Adrenal gland (tissue), 12 donors: Measurements from ENCODE around the gene PIEZO2. TPM values are rescaled to one million over a fixed set of nuclear protein-coding genes. Genes with fewer than 3 reads are reported as not detected.

ENCODE experiments used
- DNase-seq, 7 donors: peaks; one replicate each; pipeline ENCODE4 v3.0.0-alpha.2; 2019 to 2020
- H3K27ac ChIP-seq, 5 donors: fragments of 200-600 bp; sonication (generic) in 4 of 5; 1 replicate in 3 of 5; 2 replicates in 2 of 5; pipeline versions ENCODE4 v1.5.1 to v1.8.0; 2016 to 2020; ENCODE audit warnings: mild to moderate bottlenecking in 1 of 5
- H3K27me3 ChIP-seq: fragments of 200-600 bp; 2 replicates; pipeline ENCODE4 v1.8.0; 2021
- H3K36me3 ChIP-seq, 2 donors: fragments of 200-600 bp; replicated peaks in 1 of 2; 1 replicate in 1 of 2; 2 replicates in 1 of 2; pipeline versions ENCODE4 v1.5.1 to v1.8.0; 2018 to 2022
- H3K4me1 ChIP-seq, 2 donors: fragments of 200-600 bp; replicated peaks in 1 of 2; 1 replicate in 1 of 2; 2 replicates in 1 of 2; pipeline versions ENCODE4 v1.5.1 to v1.8.0; 2018 to 2021
- H3K4me3 ChIP-seq, 4 donors: fragments of 200-600 bp; sonication (generic) in 3 of 4; one replicate each; pipeline ENCODE4 v1.5.1; 2016 to 2018
- H3K9me3 ChIP-seq, 3 donors: fragments of 200-600 bp; sonication (generic) in 1 of 3; replicated peaks in 1 of 3; 1 replicate in 2 of 3; 2 replicates in 1 of 3; pipeline versions ENCODE4 v1.5.1 to v1.8.0; 2016 to 2021
- CTCF ChIP-seq, 6 experiments: fragments of 450-650 bp in 4 of 6; fragments of 200-600 bp in 2 of 6; sonication (generic) in 1 of 6; IDR thresholded peaks; 1 replicate in 5 of 6; 2 replicates in 1 of 6; pipeline versions ENCODE4 v1.5.1 to v1.8.0; 2016 to 2021; ENCODE audit warnings: antibody characterized with exemption in 6 of 6, mild to moderate bottlenecking in 2 of 6, moderate library complexity in 1 of 6
- POLR2A ChIP-seq, 2 donors: fragments of 450-650 bp; IDR thresholded peaks; one replicate each; pipeline ENCODE4 v1.6.1; 2017; ENCODE audit warnings: antibody characterized with exemption in 2 of 2, mild to moderate bottlenecking in 2 of 2, moderate library complexity in 1 of 2
- WGBS, 4 donors: extraction: QIAGEN DNeasy Blood & Tissue Kit in 2 of 4; methylation state at CpG; one replicate each; pipeline versions ENCODE4 v1.1.5 to v1.1.7; 2013 to 2017; 5-methylcytosine and 5-hydroxymethylcytosine counted together
- intact Hi-C, 2 donors: fragments of 100-400 bp; cut with DNase I; formaldehyde crosslinking; loops; one replicate each; pipeline versions ENCODE4 v1.14.1 to v1.15.0; 2022 to 2023
- polyA plus RNA-seq, 3 donors: library from polyadenylated mRNA; stranded (reverse); fragments of 200-250 nt in 2 of 3; fragments of 350-450 nt in 1 of 3; fragmentation: Illumina TruSeq in 1 of 3; extraction: RNeasy Lipid Tissue Mini Kit (QIAGEN cat#74804) in 1 of 3; gene quantifications; one replicate each; pipeline ENCODE4 v1.2.3, GENCODE V29; 2013 to 2014
- total RNA-seq, 9 donors: library from RNA; depleted of rRNA in 4 of 9; stranded (reverse); fragments of >200 nt in 4 of 9; fragments of 120-200 nt in 1 of 9; fragmentation: NEBNext Ultra II Directional in 1 of 9; extraction: Animal tissue kit (Norgen Biotek cat#: 25700) in 1 of 9; gene quantifications; one replicate each; pipeline versions ENCODE4 v1.1.0 to v1.2.4, GENCODE V29; 2013 to 2023
- donor health status: healthy with polysubstance abuse.
- donor health status: Bipolar disorder and iron deficiency.
- donor health status: DM: yes; HTN: yes; CAD: no.
- donor health status: DM: no; HTN: no; CAD: no.
- donor health status: DM: no; HTN: no; CAD: no.
- donor health status: DM: yes; HTN: yes; CAD: no.

PIEZO2 gene
- total and polyA plus RNA-seq, 12 donors = 0.88 to 18.0 (median 2.6) TPM

DNA sequence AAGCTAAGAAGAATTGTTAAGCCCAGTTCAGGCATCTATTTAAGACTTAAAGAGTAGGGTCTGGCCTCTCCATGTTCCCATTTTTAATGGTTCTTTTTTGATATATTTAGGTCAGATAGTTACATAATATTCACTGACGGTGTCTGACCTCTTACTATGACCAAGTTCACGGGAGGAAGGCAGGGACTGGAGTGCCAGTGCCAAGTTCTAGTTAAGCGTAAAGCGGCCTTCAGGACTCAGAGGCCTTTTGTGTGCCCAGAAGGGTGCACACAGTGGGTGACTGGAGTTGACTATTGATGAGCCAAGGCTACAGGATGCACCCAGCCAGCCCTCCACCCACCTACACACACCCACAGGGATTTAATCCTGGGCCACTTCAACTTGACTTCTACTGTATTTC, 290.9 kb downstream of the PIEZO2 start:
- intact Hi-C loops = no loop called here
- whole genome bisulfite sequencing, 4 donors = 44 to 70% (median 55%) methylated on average over 4 of the region's 4 CpGs

GRCh38 chr18:10856132-10856531, 293.2 kb downstream of the PIEZO2 start:
- TF ChIP-seq POLR2A (IDR thresholded peaks at IDR 0.05) (no peak), CTCF (IDR thresholded peaks at IDR 0.05) (no peak)
- 78 to 83% (median 80%) methylated on average over 5 of the region's 5 CpGs for WGBS, 4 donors
- H3K27ac ChIP-seq = no peak overlapping the region

More for the DNA sequence above, 290.9 kb downstream of the PIEZO2 start:
- no peak overlapping the region for H3K27ac ChIP-seq
- H3K4me3 ChIP-seq = no peak overlapping the region
- peak in 2 of 7 donors; percentile 9 to 32 for DNase-seq
- H3K36me3 ChIP-seq = no peaks in the 10 kb centered on the region
- TF ChIP-seq POLR2A (IDR thresholded peaks at IDR 0.05) (no peak), CTCF (IDR thresholded peaks at IDR 0.05) (no peak)
- H3K9me3 ChIP-seq = no peaks in the 10 kb centered on the region
- H3K27me3 ChIP-seq = no peaks in the 10 kb centered on the region
- peaks cover 0 to 9% of the 10 kb centered on the region in 2 donors for H3K4me1 ChIP-seq

DNA sequence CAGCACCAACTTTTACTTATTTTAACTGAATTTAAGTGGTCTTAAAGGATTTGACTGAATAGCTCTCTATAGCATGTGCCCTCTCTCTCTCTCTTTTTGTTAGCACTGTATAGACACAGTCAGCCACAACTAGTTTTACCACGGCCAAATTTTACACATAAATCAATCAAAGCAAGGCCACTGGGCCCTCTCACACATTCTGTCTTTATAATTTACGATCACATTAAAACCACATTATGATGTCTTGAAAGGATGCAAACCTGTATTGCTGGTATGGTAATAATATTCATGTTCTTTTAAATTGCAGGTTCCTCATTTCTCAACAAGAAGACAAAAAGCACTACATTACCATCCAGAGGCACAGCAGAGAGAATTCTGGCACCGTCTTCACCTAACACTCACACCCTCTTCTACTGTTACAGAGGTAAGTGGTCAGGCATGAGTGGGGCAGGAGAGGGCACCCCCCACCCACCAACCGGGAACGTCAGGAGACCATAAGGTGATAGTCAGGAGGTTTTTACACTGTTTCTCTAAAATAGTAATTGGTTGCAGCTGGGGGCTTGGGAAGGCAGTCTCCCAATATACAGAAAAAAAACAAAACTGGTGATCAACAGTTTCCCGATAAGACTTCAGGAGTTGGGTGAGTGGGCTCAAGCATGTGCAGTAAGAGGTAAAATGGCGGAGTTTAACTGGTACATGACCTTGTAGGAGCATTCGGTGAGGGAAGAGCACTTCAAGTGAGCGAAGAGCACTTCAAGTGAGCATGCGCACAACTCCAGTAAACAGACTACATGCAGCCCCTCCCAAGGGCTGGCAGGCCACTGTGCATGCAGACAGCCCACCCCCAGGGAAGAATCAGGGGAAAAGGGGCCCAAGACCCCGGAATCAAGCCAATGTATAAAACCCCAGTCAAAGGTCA, 296.7 kb downstream of the PIEZO2 start:
- intact Hi-C loops = loop anchor here (5.0 kb wide), 3 partner anchors 190 to 305 kb away; no protein-coding TSS in a partner anchor
- 74 to 83% (median 76%) methylated on average over 11 of the region's 11 CpGs for WGBS, 4 donors
- TF ChIP-seq POLR2A (IDR thresholded peaks at IDR 0.05) (no peak), CTCF (IDR thresholded peaks at IDR 0.05) (no peak)
- no peak overlapping the region for H3K4me3 ChIP-seq
- no peaks in the 10 kb centered on the region for H3K9me3 ChIP-seq
- no peaks in the 10 kb centered on the region for H3K27me3 ChIP-seq
- DNase-seq = no peak
- H3K36me3 ChIP-seq = no peaks in the 10 kb centered on the region
- H3K27ac ChIP-seq = no peak overlapping the region
- peaks cover 0 to 3% of the 10 kb centered on the region in 2 donors for H3K4me1 ChIP-seq

More at GRCh38 chr18:10856132-10856531, 293.2 kb downstream of the PIEZO2 start:
- H3K9me3 ChIP-seq = no peaks in the 10 kb centered on the region
- H3K36me3 ChIP-seq = no peaks in the 10 kb centered on the region
- DNase-seq = no peak
- intact Hi-C loops = no loop called here
- no peaks in the 10 kb centered on the region for H3K27me3 ChIP-seq
- no peak overlapping the region for H3K4me3 ChIP-seq
- peaks cover 0 to 10% of the 10 kb centered on the region in 2 donors for H3K4me1 ChIP-seq

DNA sequence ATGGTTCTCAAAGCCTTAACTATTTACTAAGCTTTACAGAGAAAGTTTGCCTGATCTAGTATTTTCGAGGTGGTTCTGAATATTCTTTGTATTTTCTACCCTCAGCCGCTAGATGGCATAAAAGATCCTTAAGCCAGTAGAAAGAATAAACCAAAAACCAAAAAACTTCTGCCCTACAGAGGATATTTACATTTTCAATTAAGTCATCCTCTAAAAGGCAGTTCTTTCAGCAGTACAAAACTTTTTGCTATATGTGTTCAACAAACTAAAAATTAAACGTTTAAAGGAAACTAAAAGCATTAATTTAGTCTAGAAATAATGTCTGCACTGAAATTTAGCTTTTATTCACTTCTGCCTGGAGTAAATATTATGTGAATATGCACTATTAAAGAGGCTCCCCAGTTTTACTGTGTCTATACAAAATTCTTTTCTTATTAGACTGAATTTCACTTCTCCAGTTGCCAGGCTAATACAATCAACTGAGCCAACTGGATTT, 297.5 kb downstream of the PIEZO2 start:
- intact Hi-C loops = loop anchor here (5.0 kb wide), 3 partner anchors 190 to 305 kb away; no protein-coding TSS in a partner anchor
- no peaks in the 10 kb centered on the region for H3K9me3 ChIP-seq
- no peak overlapping the region for H3K4me3 ChIP-seq

More for the DNA sequence above, 297.5 kb downstream of the PIEZO2 start:
- Histone ChIP-seq H3K27ac (no peak overlapping the region), H3K27me3 (no peaks in the 10 kb centered on the region), H3K4me1 (peaks cover 0 to 3% of the 10 kb centered on the region in 2 donors), H3K36me3 (no peaks in the 10 kb centered on the region)
- DNase-seq = no peak
- WGBS, 4 donors = 1 to 4% (median 2%) methylated on average over 3 of the region's 3 CpGs
- TF ChIP-seq POLR2A (IDR thresholded peaks at IDR 0.05) = no peak
- peak; percentile 68 to 83 (median 78) for TF ChIP-seq CTCF (IDR thresholded peaks at IDR 0.05)
